Epithelial cell of proximal tubule (primary cell): ENCODE data around the gene CCDC59. TPM values are rescaled to one million over a fixed set of nuclear protein-coding genes. Genes with fewer than 3 reads are reported as not detected.

Experiments used
- DNase-seq: peaks from one replicate; pipeline ENCODE4 v3.0.0-alpha.2; 2011; ENCODE audit warnings: low read depth
- H3K4me3 ChIP-seq: 2 replicates; pipeline ENCODE4 v1.5.1; 2011; ENCODE audit warnings: low read depth, mild to moderate bottlenecking, low read length
- CTCF ChIP-seq: conservative IDR thresholded peaks from 2 replicates; pipeline ENCODE4 v1.5.1; 2012; ENCODE audit warnings: low read depth, mild to moderate bottlenecking, low read length
- total RNA-seq: library from RNA; depleted of rRNA; stranded (reverse); fragments of >200 nt; gene quantifications from 2 replicates; pipeline ENCODE4 v1.2.3, GENCODE V29; 2015

Gene CCDC59
- total RNA-seq, 1 donor from 2014 or later, result 109 TPM

- no peak for DNase-seq
- H3K4me3 ChIP-seq, result no peak overlapping the region
- TF ChIP-seq CTCF, result no peak
Measured at GRCh38 chr12:82325540-82326336, 32.4 kb downstream of the CCDC59 start.

- no peak for DNase-seq
- no peak for TF ChIP-seq CTCF
- no peak overlapping the region for H3K4me3 ChIP-seq
Measured at GRCh38 chr12:82319276-82319675, 38.9 kb downstream of the CCDC59 start.

GRCh38 chr12:82314406-82314892 lies 43.7 kb downstream of the CCDC59 start:
- DNase-seq, result no peak
- no peak overlapping the region for H3K4me3 ChIP-seq
- TF ChIP-seq CTCF, result no peak

Other genes starting within 250 kb of the CCDC59 start
- 4.7 and 8.8 TPM in 2 replicates for gene METTL25, start 142 bp upstream of the CCDC59 start, total RNA-seq